GM11168 (cell line): ENCODE data around the gene OSBPL9.

Experiments
- in situ Hi-C: fragments of 300-500 bp; cut with MboI; formaldehyde crosslinking; loops from one replicate; pipeline ENCODE4 v1.12.0; 2022; ENCODE audit warnings: low sequenced_read_pairs; ENCODE audit not compliant: unreplicated experiment

OSBPL9 gene

GRCh38 chr1:51661081-51661518 is 44.2 kb downstream of the OSBPL9 start:
- in situ Hi-C loops, result no loop called here

- in situ Hi-C loops, result no loop called here
These were observed 46.2 kb downstream of the OSBPL9 start for GRCh38 chr1:51663105-51663504.

- in situ Hi-C loops, result no loop called here
These were observed 46.8 kb downstream of the OSBPL9 start for GRCh38 chr1:51663721-51664120.

GRCh38 chr1:51664421-51665240 is 47.7 kb downstream of the OSBPL9 start:
- in situ Hi-C loops, result no loop called here

GRCh38 chr1:51666478-51666877 is 49.6 kb downstream of the OSBPL9 start:
- in situ Hi-C loops, result no loop called here

- in situ Hi-C loops, result no loop called here
These were observed 50.7 kb downstream of the OSBPL9 start for GRCh38 chr1:51667561-51667960.

GRCh38 chr1:51669272-51669671 is 52.4 kb downstream of the OSBPL9 start:
- in situ Hi-C loops, result no loop called here

- in situ Hi-C loops, result no loop called here
These were observed 52.9 kb downstream of the OSBPL9 start for GRCh38 chr1:51669816-51670215.

GRCh38 chr1:51671527-51672325 is 54.8 kb downstream of the OSBPL9 start:
- in situ Hi-C loops, result no loop called here

GRCh38 chr1:51673279-51673678 is 56.4 kb downstream of the OSBPL9 start:
- in situ Hi-C loops, result no loop called here

- in situ Hi-C loops, result no loop called here
These were observed 58.4 kb downstream of the OSBPL9 start for GRCh38 chr1:51675177-51675780.

- in situ Hi-C loops, result no loop called here
These were observed 62.5 kb downstream of the OSBPL9 start for GRCh38 chr1:51679435-51679834.

- in situ Hi-C loops, result no loop called here
These were observed 67.9 kb downstream of the OSBPL9 start for GRCh38 chr1:51684776-51685175.

GRCh38 chr1:51686450-51686849 is 69.6 kb downstream of the OSBPL9 start:
- in situ Hi-C loops, result no loop called here

- in situ Hi-C loops, result no loop called here
These were observed 72.2 kb downstream of the OSBPL9 start for GRCh38 chr1:51689075-51689440.

GRCh38 chr1:51689643-51690042 is 72.8 kb downstream of the OSBPL9 start:
- in situ Hi-C loops, result no loop called here

- in situ Hi-C loops, result no loop called here
These were observed 73.5 kb downstream of the OSBPL9 start for GRCh38 chr1:51690285-51690961.

GRCh38 chr1:51691920-51692319 is 75.0 kb downstream of the OSBPL9 start:
- in situ Hi-C loops, result no loop called here

GRCh38 chr1:51693419-51694155 is 76.7 kb downstream of the OSBPL9 start:
- in situ Hi-C loops, result no loop called here

- in situ Hi-C loops, result no loop called here
These were observed 80.3 kb downstream of the OSBPL9 start for GRCh38 chr1:51697166-51697565.
